Sigmoid colon (tissue), 7 donors: ENCODE results near the gene KAZN. TPM values are rescaled to one million over a fixed set of nuclear protein-coding genes. Genes with fewer than 3 reads are reported as not detected.

Experiments
- DNase-seq: peaks from one replicate; pipeline ENCODE4 v3.0.0-alpha.2; 2019
- H3K27ac ChIP-seq, 4 donors: fragments of 200-600 bp; sonication (generic); one replicate each; pipeline ENCODE4 v1.5.1; 2016 to 2019; ENCODE audit warnings: mild to moderate bottlenecking in 1 of 4
- H3K27me3 ChIP-seq, 3 donors: fragments of 200-600 bp; sonication (generic); one replicate each; pipeline ENCODE4 v1.5.1; 2019; ENCODE audit warnings: mild to moderate bottlenecking in 1 of 3
- H3K36me3 ChIP-seq, 4 donors: fragments of 200-600 bp; sonication (generic); one replicate each; pipeline ENCODE4 v1.5.1; 2016 to 2019
- H3K4me1 ChIP-seq, 4 donors: fragments of 200-600 bp; sonication (generic); one replicate each; pipeline ENCODE4 v1.5.1; 2017 to 2019
- H3K4me3 ChIP-seq, 4 donors: fragments of 200-600 bp; sonication (generic); one replicate each; pipeline ENCODE4 v1.5.1; 2017 to 2019; ENCODE audit warnings: mild to moderate bottlenecking in 2 of 4, moderate library complexity in 1 of 4
- H3K9me3 ChIP-seq, 4 donors: fragments of 200-600 bp in 3 of 4; sonication (generic) in 3 of 4; one replicate each; pipeline versions ENCODE4 v1.5.1 to v1.6.1; 2013 to 2019
- CTCF ChIP-seq, 4 experiments: fragments of 450-650 bp in 3 of 4; fragments of 200-600 bp in 1 of 4; IDR thresholded peaks; one replicate each; pipeline ENCODE4 v1.5.1; 2016 to 2019; ENCODE audit warnings: antibody characterized with exemption in 4 of 4, mild to moderate bottlenecking in 3 of 4, moderate library complexity in 2 of 4
- EP300 ChIP-seq, 4 donors: sonication (generic); formaldehyde crosslinking; IDR thresholded peaks; one replicate each; pipeline ENCODE4 v1.6.1; 2017; ENCODE audit warnings: antibody characterized with exemption in 4 of 4
- POLR2A ChIP-seq, 2 donors: fragments of 450-650 bp; IDR thresholded peaks; one replicate each; pipeline ENCODE4 v1.6.1; 2016; ENCODE audit warnings: antibody characterized with exemption in 2 of 2, mild to moderate bottlenecking in 2 of 2, moderate library complexity in 2 of 2
- POLR2AphosphoS5 ChIP-seq, 4 donors: sonication (generic); formaldehyde crosslinking; IDR thresholded peaks; one replicate each; pipeline ENCODE4 v1.6.1; 2017; ENCODE audit warnings: antibody characterized with exemption in 4 of 4
- WGBS, 2 donors: extraction: QIAGEN DNeasy Blood & Tissue Kit; methylation state at CpG; one replicate each; pipeline ENCODE4 v1.1.7; 2013; 5-methylcytosine and 5-hydroxymethylcytosine counted together
- intact Hi-C: fragments of 100-400 bp; cut with DNase I; formaldehyde crosslinking; loops from one replicate; pipeline ENCODE4 v1.15.1; 2023
- polyA plus RNA-seq, 3 donors: library from polyadenylated mRNA; stranded (reverse); fragments of 200-250 nt; gene quantifications; one replicate each; pipeline ENCODE4 v1.2.3, GENCODE V29; 2013
- total RNA-seq, 4 donors: library from RNA; depleted of rRNA; stranded (reverse); fragments of >200 nt; gene quantifications; one replicate each; pipeline ENCODE4 v1.1.0, GENCODE V29; 2016
- donor health status: healthy with polysubstance abuse.
- donor health status: Bipolar disorder and iron deficiency.
- donor health status: healthy.

Gene KAZN
- total and polyA plus RNA-seq, 7 donors, result 2.5 to 11.4 (median 5.6) TPM

DNA sequence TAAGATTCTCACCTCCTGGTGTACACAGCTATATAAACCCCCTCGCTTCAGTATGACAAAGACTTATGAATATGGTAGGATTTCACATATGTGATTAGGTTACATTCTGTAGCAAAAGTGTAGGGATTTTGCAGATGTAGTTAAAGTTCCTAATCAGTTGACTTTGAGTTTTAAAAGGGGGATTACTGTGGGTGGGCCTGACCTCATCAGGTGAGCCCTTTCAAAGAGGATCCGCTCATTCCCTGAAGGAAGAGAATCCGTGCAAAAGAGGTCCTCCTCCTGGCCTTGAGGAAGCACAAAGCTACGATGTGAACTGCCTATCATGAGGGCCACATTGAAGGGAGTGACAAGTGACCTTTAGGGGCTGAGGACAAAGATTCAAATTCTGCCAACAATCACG, 30.6 kb upstream of the KAZN start:
- intact Hi-C loops, result no loop called here
- H3K27ac ChIP-seq, result no peak overlapping the region
- H3K4me1 ChIP-seq, result no peaks in the 10 kb centered on the region
- no peak overlapping the region for H3K4me3 ChIP-seq
- WGBS, 2 donors, result 92 to 94% methylated on average over 5 of the region's 5 CpGs
- H3K36me3 ChIP-seq, result no peaks in the 10 kb centered on the region
- no peaks in the 10 kb centered on the region for H3K9me3 ChIP-seq
- TF ChIP-seq EP300 (IDR thresholded peaks at IDR 0.05) (no peak), POLR2A (IDR thresholded peaks at IDR 0.05) (no peak), CTCF (IDR thresholded peaks at IDR 0.05) (no peak), POLR2AphosphoS5 (IDR thresholded peaks at IDR 0.05) (no peak)
- no peaks in the 10 kb centered on the region for H3K27me3 ChIP-seq
- no peak for DNase-seq

DNA sequence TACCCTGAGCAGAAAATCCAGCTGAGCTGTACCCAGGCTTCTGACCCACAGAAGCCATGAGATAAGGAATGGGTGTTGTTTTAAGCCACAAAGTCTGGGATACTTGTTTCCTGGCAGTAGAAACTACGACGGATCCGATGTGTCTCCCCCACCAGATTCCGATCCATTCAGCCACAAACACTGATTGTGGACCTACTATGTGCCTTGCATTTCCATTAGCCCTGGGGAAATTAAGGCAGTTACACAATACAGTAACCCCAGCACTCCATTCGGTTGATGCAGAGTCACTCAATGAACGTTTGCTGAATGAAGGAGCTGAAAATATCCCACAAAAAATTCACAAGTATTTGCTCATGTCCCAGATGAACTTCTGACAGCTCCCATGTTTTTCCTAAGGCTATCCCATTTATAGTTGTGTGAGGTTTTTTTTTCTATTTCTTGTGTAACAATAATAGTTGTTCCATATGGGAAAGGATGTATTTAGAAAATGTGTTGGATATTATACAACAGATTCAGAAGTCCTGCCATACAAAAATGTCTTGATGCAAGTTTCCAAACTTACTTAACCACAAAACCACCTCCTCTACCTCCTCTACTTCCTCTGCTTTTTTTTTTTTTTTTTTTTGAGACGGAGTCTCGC, 29.6 kb upstream of the KAZN start:
- H3K27me3 ChIP-seq, result no peaks in the 10 kb centered on the region
- TF ChIP-seq EP300 (IDR thresholded peaks at IDR 0.05) (no peak), POLR2A (IDR thresholded peaks at IDR 0.05) (no peak), CTCF (IDR thresholded peaks at IDR 0.05) (no peak), POLR2AphosphoS5 (IDR thresholded peaks at IDR 0.05) (no peak)
- DNase-seq, result no peak
- H3K36me3 ChIP-seq, result no peaks in the 10 kb centered on the region
- 81 to 94% methylated on average over 6 to 8 of the region's 8 CpGs for WGBS, 2 donors
- no peak overlapping the region for H3K27ac ChIP-seq
- intact Hi-C loops, result no loop called here
- no peaks in the 10 kb centered on the region for H3K9me3 ChIP-seq
- no peak overlapping the region for H3K4me3 ChIP-seq
- H3K4me1 ChIP-seq, result no peaks in the 10 kb centered on the region

DNA sequence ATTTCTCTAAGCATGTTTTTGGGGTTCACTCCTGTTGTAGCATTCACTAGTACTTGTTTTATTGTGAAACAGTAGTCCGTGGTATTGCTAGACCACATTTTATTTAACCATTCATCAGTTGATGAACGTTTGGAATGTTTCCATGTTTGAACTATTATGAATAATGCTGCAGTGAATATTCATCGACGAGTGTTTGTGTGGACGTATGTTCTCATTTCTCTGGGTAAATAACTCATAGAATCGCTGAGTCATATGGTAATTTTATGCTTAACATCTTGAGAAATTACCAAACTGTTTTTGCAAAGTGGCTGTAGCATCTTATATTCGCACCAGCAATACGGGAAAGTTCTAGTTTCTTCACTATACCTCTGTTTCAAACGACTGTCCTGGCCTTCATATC, 28.0 kb upstream of the KAZN start:
- TF ChIP-seq POLR2AphosphoS5 (IDR thresholded peaks at IDR 0.05) (no peak), POLR2A (IDR thresholded peaks at IDR 0.05) (no peak), CTCF (IDR thresholded peaks at IDR 0.05) (no peak), EP300 (IDR thresholded peaks at IDR 0.05) (no peak)
- intact Hi-C loops, result no loop called here

GRCh38 chr1:14571810-14572767, 26.4 kb upstream of the KAZN start:
- no peaks in the 10 kb centered on the region for H3K36me3 ChIP-seq
- no peaks in the 10 kb centered on the region for H3K9me3 ChIP-seq
- H3K4me1 ChIP-seq, result no peaks in the 10 kb centered on the region
- 87 to 94% methylated on average over 17 of the region's 17 CpGs for WGBS, 2 donors
- intact Hi-C loops, result no loop called here
- TF ChIP-seq POLR2AphosphoS5 (IDR thresholded peaks at IDR 0.05) (no peak), CTCF (IDR thresholded peaks at IDR 0.05) (peak in 1 of 4 experiments; percentile 10), EP300 (IDR thresholded peaks at IDR 0.05) (no peak), POLR2A (IDR thresholded peaks at IDR 0.05) (no peak)
- H3K27ac ChIP-seq, result no peak overlapping the region
- no peak overlapping the region for H3K4me3 ChIP-seq
- DNase-seq, result no peak
- H3K27me3 ChIP-seq, result peaks cover 0 to 3% (median 0%) of the 10 kb centered on the region in 3 donors

More for the DNA sequence above, 28.0 kb upstream of the KAZN start:
- Histone ChIP-seq H3K9me3 (no peaks in the 10 kb centered on the region), H3K4me1 (no peaks in the 10 kb centered on the region), H3K4me3 (no peak overlapping the region), H3K36me3 (no peaks in the 10 kb centered on the region), H3K27ac (no peak overlapping the region), H3K27me3 (peaks cover 0 to 3% (median 0%) of the 10 kb centered on the region in 3 donors)
- WGBS, 2 donors, result 78 to 84% methylated on average over 9 of the region's 9 CpGs
- DNase-seq, result no peak
